GM21529 (cell line): ENCODE results near the gene SEPTIN8.

Source experiments
- ATAC-seq: cut with Tn5 transposase; IDR thresholded peaks from one replicate; pipeline ENCODE4 v1.9.1; 2021; ENCODE audit not compliant: unreplicated experiment

Gene SEPTIN8

DNA sequence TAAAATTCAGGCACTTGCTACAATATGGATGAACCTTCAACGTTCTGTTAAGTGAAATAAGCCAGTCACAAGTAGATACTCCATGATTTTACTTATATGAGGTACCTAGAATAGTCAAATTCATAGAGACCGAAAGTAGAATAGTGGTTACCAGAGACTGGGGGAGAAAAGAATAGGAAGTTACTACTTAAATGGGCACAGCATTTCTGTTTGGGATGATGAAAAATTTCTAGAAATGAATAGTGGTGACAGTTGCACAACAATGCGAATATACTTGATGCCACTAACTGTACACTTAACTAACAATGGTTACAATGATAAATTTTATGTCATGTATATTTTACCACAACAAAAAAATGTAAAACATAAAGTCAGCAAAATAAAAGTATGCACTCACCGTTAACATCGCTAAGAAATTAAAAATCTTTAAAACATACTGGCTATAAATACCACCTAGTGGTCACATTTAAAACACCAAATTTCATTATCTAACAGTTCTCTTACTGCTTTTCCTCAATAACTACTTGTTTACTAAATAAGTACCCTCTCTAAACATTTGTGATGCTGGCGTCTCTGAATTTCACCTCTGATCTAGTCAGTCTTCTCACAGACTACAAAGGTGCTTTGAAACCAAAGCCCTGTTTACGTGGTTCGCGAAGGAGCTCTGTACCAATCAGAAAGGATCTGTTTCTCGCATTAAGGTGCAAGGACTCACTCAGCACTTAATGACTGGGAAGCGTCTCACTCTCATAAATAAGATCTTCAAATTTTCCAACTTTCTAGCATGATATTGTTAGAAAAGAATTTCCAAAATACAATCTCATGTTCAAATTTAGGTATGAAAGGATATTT is 62.4 kb downstream of the SEPTIN8 start:
- no peak for ATAC-seq

DNA sequence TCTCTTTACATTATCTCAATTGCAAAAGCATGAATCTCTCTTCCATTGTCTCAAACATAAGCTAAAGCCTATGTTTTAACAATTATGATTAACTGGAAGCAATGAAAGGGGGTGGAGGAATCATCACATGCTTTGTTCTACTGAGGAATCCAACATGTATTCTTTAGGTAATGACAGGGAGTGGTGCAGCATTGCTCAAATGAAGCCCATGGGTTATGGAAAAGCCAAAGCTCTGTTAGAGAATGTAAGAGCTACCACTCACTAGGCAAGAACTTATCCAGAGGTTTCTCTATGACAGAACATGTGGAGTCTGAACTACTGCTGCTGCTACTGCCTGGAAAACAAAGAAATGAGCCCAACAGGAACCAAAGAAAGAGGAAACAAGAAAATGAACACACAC is 68.4 kb downstream of the SEPTIN8 start:
- no peak for ATAC-seq

DNA sequence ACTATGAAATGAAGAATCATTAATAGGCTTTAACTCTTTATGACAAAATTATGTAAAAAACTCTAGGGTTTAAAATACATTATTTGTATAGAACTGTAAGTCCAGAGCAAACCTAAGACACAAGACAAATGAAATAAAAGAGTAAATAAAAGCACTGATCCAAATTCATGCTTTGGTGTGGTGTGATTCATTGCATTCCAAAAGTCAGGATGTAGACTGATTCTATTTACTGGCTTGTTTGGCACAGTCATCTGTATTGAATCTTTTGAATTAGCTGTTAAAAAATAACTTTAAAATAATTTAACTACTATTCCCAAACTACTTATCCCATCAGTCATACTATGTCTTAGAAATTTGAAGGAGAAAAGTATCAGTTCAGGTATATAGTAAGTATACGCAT is 72.2 kb downstream of the SEPTIN8 start:
- ATAC-seq = no peak
